Right lobe of liver (tissue), 6 donors: ENCODE data around the gene PLA2G4C. TPM values are rescaled to one million over a fixed set of nuclear protein-coding genes. Genes with fewer than 3 reads are reported as not detected.
"Not testable (repeated sequence)": the region's sequence is repeated elsewhere in the genome, so short reads cannot be mapped to it uniquely, and the experiment has no call there.

ENCODE experiments used
- ATAC-seq, 4 donors: fragments of 200-7000 bp; cut with Tn5 transposase; one replicate each; pipeline ENCODE4 v1.9.1; 2020; ENCODE audit warnings: mild to moderate bottlenecking in 4 of 4, moderate library complexity in 4 of 4
- DNase-seq, 3 donors: peaks; one replicate each; pipeline ENCODE4 v3.0.0-alpha.2; 2020
- H3K27ac ChIP-seq, 3 donors: fragments of 200-600 bp; one replicate each; pipeline ENCODE4 v1.8.0; 2022
- H3K27me3 ChIP-seq, 2 donors: fragments of 200-600 bp; one replicate each; pipeline ENCODE4 v1.8.0; 2022
- H3K36me3 ChIP-seq, 4 donors: fragments of 200-600 bp; sonication (generic) in 1 of 4; one replicate each; pipeline versions ENCODE4 v1.5.1 to v1.8.0; 2017 to 2022; ENCODE audit warnings: control low read depth in 1 of 4
- H3K4me1 ChIP-seq, 4 donors: fragments of 200-600 bp; sonication (generic) in 1 of 4; one replicate each; pipeline versions ENCODE4 v1.5.1 to v1.8.0; 2017 to 2022; ENCODE audit warnings: control low read depth in 1 of 4
- H3K4me3 ChIP-seq, 3 donors: fragments of 200-600 bp; one replicate each; pipeline ENCODE4 v1.8.0; 2022
- H3K9me3 ChIP-seq, 4 donors: fragments of 200-600 bp; sonication (generic) in 1 of 4; one replicate each; pipeline versions ENCODE4 v1.5.1 to v1.8.0; 2017 to 2022; ENCODE audit warnings: control low read depth in 1 of 4
- CTCF ChIP-seq, 4 donors: fragments of 200-600 bp in 3 of 4; fragments of 450-650 bp in 1 of 4; IDR thresholded peaks; one replicate each; pipeline versions ENCODE4 v1.5.1 to v1.8.0; 2016 to 2022; ENCODE audit warnings: antibody characterized with exemption in 4 of 4, mild to moderate bottlenecking in 2 of 4
- POLR2A ChIP-seq: fragments of 450-650 bp; IDR thresholded peaks from one replicate; pipeline ENCODE4 v1.6.1; 2017; ENCODE audit warnings: antibody characterized with exemption, mild to moderate bottlenecking
- WGBS: methylation state at CpG from one replicate; pipeline ENCODE4 v1.1.6; 2018; ENCODE audit warnings: low coverage, low lambda C conversion rate; ENCODE audit not compliant: insufficient coverage; ENCODE audit errors: missing lambda C conversion rate; 5-methylcytosine and 5-hydroxymethylcytosine counted together
- intact Hi-C, 2 donors: fragments of 100-400 bp; cut with DNase I; formaldehyde crosslinking; loops; one replicate each; pipeline versions ENCODE4 v1.11.2 to v1.14.1; 2022
- total RNA-seq, 6 experiments: library from RNA; depleted of rRNA in 2 of 6; stranded (reverse); fragments of >200 nt in 2 of 6; fragmentation: NEBNext Ultra II Directional in 3 of 6; extraction: Animal tissue kit (Norgen Biotek cat#: 25700) in 3 of 6; gene quantifications; one replicate each; pipeline versions ENCODE4 v1.1.0 to v1.2.4, GENCODE V29; 2016 to 2023
- donor health status: DM: no; HTN: yes; CAD: no.
- donor health status: DM: no; HTN: no; CAD: no.
- donor health status: DM: no; HTN: no; CAD: no.
- donor health status: DM: no; HTN: yes; CAD: no.
- donor health status: DM: no; HTN: yes; CAD: no.

Gene PLA2G4C
- total RNA-seq, 6 experiments from 2014 or later, result 3.8 to 29.7 (median 9.8) TPM

GRCh38 chr19:48085904-48086864, 24.4 kb downstream of the PLA2G4C start:
- intact Hi-C loops, result no loop called here
- no peak for TF ChIP-seq POLR2A
- TF ChIP-seq CTCF (IDR thresholded peaks at IDR 0.05), result no peak
- Histone ChIP-seq H3K4me3 (no peak overlapping the region), H3K36me3 (no peaks in the 10 kb centered on the region), H3K27me3 (no peaks in the 10 kb centered on the region), H3K27ac (no peak overlapping the region), H3K4me1 (no peaks in the 10 kb centered on the region), H3K9me3 (no peaks in the 10 kb centered on the region)
- ATAC-seq, result no peak
- 40% methylated on average over 1 of the region's 7 CpGs for WGBS
- no peak for DNase-seq

GRCh38 chr19:48085076-48085475, 25.5 kb downstream of the PLA2G4C start:
- Histone ChIP-seq H3K4me1 (no peaks in the 10 kb centered on the region), H3K27ac (no peak overlapping the region), H3K9me3 (no peaks in the 10 kb centered on the region), H3K36me3 (no peaks in the 10 kb centered on the region), H3K27me3 (no peaks in the 10 kb centered on the region), H3K4me3 (no peak overlapping the region)
- no peak for ATAC-seq
- intact Hi-C loops, result no loop called here
- TF ChIP-seq CTCF (IDR thresholded peaks at IDR 0.05) (no peak), POLR2A (no peak)
- DNase-seq, result no peak
- WGBS, result 54% methylated on average over 2 of the region's 3 CpGs

DNA sequence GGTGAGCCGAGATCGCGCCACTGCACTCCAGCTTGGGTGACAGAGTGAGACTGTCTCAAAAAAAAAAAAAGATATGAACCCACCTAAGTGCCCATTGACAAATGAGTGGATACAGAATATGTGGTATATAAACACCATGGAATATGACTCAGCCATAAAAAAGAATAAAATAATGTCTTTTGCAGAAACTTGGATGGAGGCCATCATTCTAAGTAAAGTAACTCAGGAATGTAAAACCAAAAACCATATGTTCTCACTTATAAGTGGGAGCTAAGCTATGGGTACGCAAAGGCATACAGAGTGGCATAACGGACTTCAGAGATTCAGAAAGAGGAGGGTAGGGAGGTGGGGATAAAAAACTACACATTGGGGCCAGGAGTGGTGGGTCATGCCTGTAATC, 29.5 kb downstream of the PLA2G4C start:
- Histone ChIP-seq H3K27me3 (no peaks in the 10 kb centered on the region), H3K36me3 (no peaks in the 10 kb centered on the region), H3K27ac (no peak overlapping the region), H3K4me1 (no peaks in the 10 kb centered on the region), H3K4me3 (no peak overlapping the region), H3K9me3 (no peaks in the 10 kb centered on the region)
- 90% methylated on average over 5 of the region's 5 CpGs for WGBS
- no peak for ATAC-seq
- DNase-seq, result no peak
- TF ChIP-seq POLR2A, result no peak
- no peak for TF ChIP-seq CTCF (IDR thresholded peaks at IDR 0.05)
- intact Hi-C loops, result no loop called here

- H3K9me3 ChIP-seq, H3K4me1 ChIP-seq, intact Hi-C loops, H3K27me3 ChIP-seq, H3K4me3 ChIP-seq, H3K27ac ChIP-seq, DNase-seq, ATAC-seq, H3K36me3 ChIP-seq: not testable (repeated sequence)
- WGBS, result 93% methylated on average over 3 of the region's 3 CpGs
Measured at GRCh38 chr19:48070177-48070769, 40.3 kb downstream of the PLA2G4C start.

DNA sequence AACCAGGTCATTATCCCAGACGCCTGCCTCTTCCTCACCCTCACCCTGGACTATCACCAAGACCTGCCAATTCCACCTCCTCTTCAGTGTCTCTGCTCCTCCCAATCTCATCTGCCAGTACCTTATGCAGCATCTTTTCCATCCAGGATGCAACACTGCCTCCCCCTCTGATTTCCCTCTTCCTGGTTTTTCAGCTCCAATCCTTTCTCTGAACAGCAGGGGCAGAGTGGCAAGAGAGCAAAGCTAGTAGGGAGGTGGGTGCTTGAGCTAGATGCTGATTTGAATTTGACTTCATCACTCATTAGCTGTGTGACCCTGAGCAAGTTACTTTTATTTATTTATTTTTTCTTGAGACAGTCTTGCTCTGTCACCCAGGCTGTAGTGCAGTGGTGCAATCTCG, 41.2 kb downstream of the PLA2G4C start:
- 45% methylated on average over 2 of the region's 2 CpGs for WGBS
- H3K36me3 ChIP-seq, result no peaks in the 10 kb centered on the region
- H3K9me3 ChIP-seq, result no peaks in the 10 kb centered on the region
- no peak overlapping the region for H3K27ac ChIP-seq
- no peaks in the 10 kb centered on the region for H3K4me1 ChIP-seq
- intact Hi-C loops, result no loop called here
- no peak overlapping the region for H3K4me3 ChIP-seq
- no peak for DNase-seq
- H3K27me3 ChIP-seq, result no peaks in the 10 kb centered on the region
- TF ChIP-seq POLR2A (no peak), CTCF (IDR thresholded peaks at IDR 0.05) (no peak)
- ATAC-seq, result no peak
